Central memory CD8-positive, alpha-beta T cell (primary cell): ENCODE measurements around the gene IGSF3.
"Not testable (repeated sequence)": the region's sequence is repeated elsewhere in the genome, so short reads cannot be mapped to it uniquely, and the experiment has no call there.

ENCODE experiments used
- ATAC-seq: fragments of 150-1000 bp; cut with Tn5 transposase; replicated peaks from 2 replicates; pipeline ENCODE4 v1.10.0; 2022; ENCODE audit warnings: mild to moderate bottlenecking, moderate FRiP score, moderate number of reproducible peaks; ENCODE audit not compliant: poor library complexity, severe bottlenecking; ENCODE audit errors: extremely low read depth
- DNase-seq, 2 donors: peaks; one replicate each; pipeline ENCODE4 v3.0.0; 2021; ENCODE audit warnings: low spot score in 2 of 2
- H3K27ac Mint-ChIP-seq: one replicate; pipeline ENCODE4 v1.8.0; 2022; ENCODE audit warnings: low read depth, mild to moderate bottlenecking, moderate library complexity, mixed read lengths
- H3K27me3 Mint-ChIP-seq: one replicate; pipeline ENCODE4 v1.8.0; 2022; ENCODE audit warnings: mixed read lengths
- H3K36me3 Mint-ChIP-seq: one replicate; pipeline ENCODE4 v1.8.0; 2022; ENCODE audit warnings: mild to moderate bottlenecking, moderate library complexity, mixed read lengths; ENCODE audit not compliant: insufficient read depth
- H3K4me1 Mint-ChIP-seq: one replicate; pipeline ENCODE4 v1.8.0; 2022; ENCODE audit warnings: mixed read lengths
- H3K4me3 Mint-ChIP-seq: one replicate; pipeline ENCODE4 v1.8.0; 2022; ENCODE audit warnings: mild to moderate bottlenecking, moderate library complexity, mixed read lengths
- H3K9me3 Mint-ChIP-seq: one replicate; pipeline ENCODE4 v1.8.0; 2022; ENCODE audit warnings: mixed read lengths

IGSF3 gene

DNA sequence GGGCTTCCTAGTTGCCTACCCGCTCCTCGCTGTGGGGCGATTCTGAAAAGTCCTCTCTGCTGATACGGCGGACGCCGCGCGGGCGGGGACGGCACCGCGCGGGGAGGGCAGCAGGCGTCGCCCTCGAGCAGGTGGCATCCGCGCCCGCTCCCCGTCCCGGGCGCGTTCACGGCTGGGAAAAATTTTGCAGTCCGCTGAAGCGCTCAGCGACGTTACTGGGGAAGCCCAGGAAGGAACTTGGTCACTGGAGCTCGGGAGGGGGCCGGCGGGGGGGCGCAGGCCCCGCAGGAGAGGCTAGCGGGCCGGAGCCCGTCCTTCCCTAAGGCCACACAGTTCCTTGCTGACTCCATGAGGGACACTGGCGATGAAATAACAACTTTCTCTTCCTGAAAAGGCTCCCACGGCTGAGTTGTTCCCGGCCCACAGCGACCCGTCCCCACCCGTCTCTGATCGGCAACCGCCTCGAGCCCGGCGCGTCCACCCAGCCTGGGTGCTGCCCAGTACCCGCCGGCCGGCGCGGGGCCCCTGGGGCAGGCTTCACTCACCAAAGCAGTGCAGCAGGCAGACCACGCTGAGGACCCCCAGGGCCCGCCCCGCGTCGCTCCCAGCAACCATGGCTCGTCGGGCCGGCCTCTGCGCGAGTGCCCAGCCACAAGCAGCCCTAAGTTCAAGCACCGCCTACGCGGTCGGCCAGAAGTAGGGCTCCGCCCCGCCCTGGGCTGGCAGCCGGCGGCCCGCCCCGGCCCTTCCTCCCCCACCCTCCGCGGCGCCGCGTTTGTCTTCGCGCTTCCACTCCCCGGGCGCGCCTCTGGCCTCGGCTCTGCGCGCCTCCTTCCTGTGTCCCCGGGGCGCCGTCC, 96.9 kb downstream of the IGSF3 start, which contains the start of gene CD58:
TSS of gene CD58 (minus strand) at position 669 of the 857 bp plus-strand sequence. CDS start at position 615, 54 bp downstream.
- no peaks in the 10 kb centered on the region for H3K27me3 Mint-ChIP-seq
- DNase-seq (peak; percentile 60 to 69), ATAC-seq (peak; percentile 82)
- peak within 1 kb of the TSS; percentile 97 for H3K27ac Mint-ChIP-seq
- no peaks in the 10 kb centered on the region for H3K9me3 Mint-ChIP-seq
- peaks cover 17% of the 10 kb centered on the region for H3K36me3 Mint-ChIP-seq
- H3K4me1 Mint-ChIP-seq = peaks cover 63% of the 10 kb centered on the region
- H3K4me3 Mint-ChIP-seq = peak within 1 kb of the TSS; percentile 99

DNA sequence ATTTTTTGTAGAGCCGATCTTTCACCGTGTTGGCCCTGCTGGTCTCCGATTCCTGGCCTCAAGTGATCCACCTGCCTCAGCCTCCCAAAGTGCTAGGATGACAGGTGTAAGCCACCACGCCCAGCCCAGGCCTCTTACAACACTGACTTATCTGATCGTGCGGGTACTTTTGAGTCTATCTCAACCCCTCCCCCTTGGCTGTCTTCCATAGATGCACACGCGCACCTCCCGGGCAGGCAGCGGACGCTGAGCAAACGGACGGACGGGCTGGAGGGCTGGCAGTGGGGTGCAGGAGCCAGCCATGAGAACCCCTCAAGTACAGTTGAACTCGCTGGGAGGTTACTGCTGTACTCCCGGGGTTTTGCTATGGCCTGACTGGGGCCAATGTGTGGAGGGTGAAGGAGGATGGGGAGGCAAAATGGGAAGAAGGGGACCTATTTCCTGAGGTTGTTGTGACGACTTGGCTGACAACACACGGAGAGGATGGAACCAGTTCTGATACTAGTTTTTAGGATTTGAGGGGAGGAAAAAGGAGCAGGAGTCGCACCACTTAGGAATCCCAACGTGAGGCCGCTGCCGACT, 97.7 kb downstream of the IGSF3 start:
- Mint-ChIP-seq H3K4me1 (peaks cover 68% of the 10 kb centered on the region), H3K9me3 (no peaks in the 10 kb centered on the region), H3K36me3 (peaks cover 17% of the 10 kb centered on the region), H3K27ac (peak overlapping the region; percentile 97), H3K4me3 (peak overlapping the region; percentile 99), H3K27me3 (no peaks in the 10 kb centered on the region)
- ATAC-seq (peak; percentile 42), DNase-seq (peak; percentile 39 to 45)

DNA sequence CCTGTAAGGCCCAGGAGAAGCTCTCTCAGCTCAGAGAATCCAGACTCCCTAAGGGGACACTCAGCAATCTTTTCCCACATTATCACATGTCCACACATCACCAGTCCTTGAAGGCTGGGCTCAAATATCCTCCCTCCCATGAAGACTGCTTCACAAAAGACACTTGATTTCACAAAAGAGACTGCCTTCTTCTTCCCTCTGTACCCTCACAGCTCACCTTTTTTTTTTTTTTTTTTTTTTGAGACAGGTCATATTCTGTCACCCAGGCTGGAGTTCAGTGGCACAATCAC, 98.2 kb downstream of the IGSF3 start:
- peaks cover 1% of the 10 kb centered on the region for H3K9me3 Mint-ChIP-seq
- ATAC-seq (no peak), DNase-seq (no peak)
- peak overlapping the region; percentile 99 for H3K4me3 Mint-ChIP-seq
- peak overlapping the region; percentile 97 for H3K27ac Mint-ChIP-seq
- peaks cover 17% of the 10 kb centered on the region for H3K36me3 Mint-ChIP-seq
- peaks cover 68% of the 10 kb centered on the region for H3K4me1 Mint-ChIP-seq
- no peaks in the 10 kb centered on the region for H3K27me3 Mint-ChIP-seq

DNA sequence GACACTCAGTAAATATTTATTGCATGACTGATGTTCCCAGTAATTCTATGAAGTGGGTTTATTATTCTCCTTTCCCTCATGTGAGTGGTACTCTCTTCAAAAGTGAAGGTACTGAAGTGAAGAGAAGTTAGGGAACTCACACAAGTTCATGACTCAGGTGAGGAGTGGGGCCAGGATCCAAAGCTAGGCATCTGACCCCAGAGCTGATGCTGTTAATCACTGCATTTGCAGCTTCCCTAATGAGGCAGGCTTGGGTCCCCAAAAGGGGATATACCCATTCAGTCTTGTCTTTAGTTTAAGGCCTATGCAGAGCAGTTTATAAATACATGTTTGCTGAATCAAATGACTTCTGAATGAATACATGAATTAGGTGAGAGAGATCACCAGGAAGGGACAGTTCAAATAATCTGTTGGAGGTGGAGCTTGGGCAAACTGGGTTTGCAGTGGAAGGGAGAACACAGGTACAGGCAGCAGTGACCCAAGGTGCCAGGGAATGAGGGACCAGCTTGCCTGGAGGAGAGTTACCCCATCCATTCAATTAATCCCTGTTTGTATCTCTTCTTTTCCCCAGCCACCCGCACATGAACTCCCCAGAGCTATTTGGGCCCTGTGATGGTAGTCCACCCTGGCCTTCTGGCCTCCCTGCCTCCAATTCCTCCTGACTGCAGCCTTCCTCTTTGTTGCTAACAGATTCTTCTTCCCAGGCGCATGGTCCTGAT, 98.7 kb downstream of the IGSF3 start:
- peaks cover 5% of the 10 kb centered on the region for H3K9me3 Mint-ChIP-seq
- H3K4me3 Mint-ChIP-seq = peak overlapping the region; percentile 99
- peak overlapping the region; percentile 97 for H3K27ac Mint-ChIP-seq
- DNase-seq (no peak), ATAC-seq (no peak)
- H3K4me1 Mint-ChIP-seq = peaks cover 67% of the 10 kb centered on the region
- H3K36me3 Mint-ChIP-seq = peaks cover 17% of the 10 kb centered on the region
- H3K27me3 Mint-ChIP-seq = no peaks in the 10 kb centered on the region

DNA sequence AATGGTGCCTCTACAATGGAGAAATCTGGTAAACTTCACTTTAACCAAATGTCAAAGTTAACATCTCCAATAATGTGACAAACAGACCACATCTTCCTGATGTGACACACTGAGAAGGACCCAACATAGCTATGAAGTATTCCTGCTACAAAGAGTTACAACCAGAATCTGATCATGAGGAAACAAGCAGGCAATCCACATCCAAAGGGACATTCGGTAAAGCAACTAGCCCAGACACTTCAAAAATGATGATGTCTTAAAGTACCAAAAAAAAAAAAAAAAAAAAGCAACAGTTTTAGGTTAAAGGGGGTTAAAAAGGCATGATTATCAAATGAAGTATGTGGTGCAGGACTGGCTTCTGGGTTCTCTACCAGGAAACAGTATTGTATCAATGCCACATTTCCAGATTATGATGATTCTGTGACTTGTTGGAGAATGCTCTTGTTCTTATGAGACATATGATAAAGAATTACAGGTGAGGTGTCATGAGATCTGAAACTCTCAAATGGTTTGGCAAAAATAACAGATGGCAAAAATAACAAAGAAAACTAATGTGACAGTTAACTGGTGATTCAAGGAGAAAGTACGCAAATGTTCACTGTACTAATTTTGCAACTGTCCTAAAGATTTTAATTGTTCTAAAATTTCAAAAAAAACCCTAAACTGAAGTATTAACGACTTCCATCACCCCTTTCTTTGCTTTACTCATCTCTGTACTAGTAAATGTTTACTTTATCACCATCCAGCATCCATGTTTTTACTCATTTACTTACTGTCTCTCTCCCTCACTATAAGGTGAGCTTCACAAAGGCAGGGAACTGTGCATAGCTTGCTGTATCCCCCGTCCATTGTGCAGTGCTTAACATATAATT, 99.5 kb downstream of the IGSF3 start:
- H3K27me3 Mint-ChIP-seq = no peaks in the 10 kb centered on the region
- no peak for DNase-seq
- H3K4me1 Mint-ChIP-seq = peaks cover 66% of the 10 kb centered on the region
- peaks cover 5% of the 10 kb centered on the region for H3K9me3 Mint-ChIP-seq
- ATAC-seq = no peak
- peak overlapping the region; percentile 97 for H3K27ac Mint-ChIP-seq
- H3K36me3 Mint-ChIP-seq = peaks cover 17% of the 10 kb centered on the region
- H3K4me3 Mint-ChIP-seq = peak overlapping the region; percentile 99

DNA sequence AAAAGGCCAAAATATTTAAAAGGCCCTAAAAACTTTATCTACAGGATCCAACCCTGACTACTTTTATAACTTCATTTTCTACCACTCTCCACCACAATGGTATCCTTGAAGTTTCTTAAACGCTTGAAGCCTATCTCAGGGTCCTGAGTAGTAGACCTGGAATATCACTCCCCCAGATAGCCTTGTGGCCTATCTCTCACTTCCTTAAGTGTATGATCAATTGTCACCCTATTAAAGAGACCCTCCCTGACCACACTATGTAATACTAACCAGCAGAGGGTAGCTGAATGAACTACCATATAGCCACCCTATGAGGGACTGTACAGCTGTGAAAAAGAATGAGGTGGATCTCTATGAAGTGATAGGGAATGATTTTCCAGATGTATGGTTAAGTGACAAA, 102.3 kb downstream of the IGSF3 start:
- Mint-ChIP-seq H3K27me3 (no peaks in the 10 kb centered on the region), H3K36me3 (peaks cover 12% of the 10 kb centered on the region), H3K4me3 (no peak overlapping the region), H3K4me1 (peaks cover 82% of the 10 kb centered on the region), H3K27ac (peak overlapping the region; percentile 47), H3K9me3 (peaks cover 5% of the 10 kb centered on the region)
- DNase-seq (no peak), ATAC-seq (no peak)

DNA sequence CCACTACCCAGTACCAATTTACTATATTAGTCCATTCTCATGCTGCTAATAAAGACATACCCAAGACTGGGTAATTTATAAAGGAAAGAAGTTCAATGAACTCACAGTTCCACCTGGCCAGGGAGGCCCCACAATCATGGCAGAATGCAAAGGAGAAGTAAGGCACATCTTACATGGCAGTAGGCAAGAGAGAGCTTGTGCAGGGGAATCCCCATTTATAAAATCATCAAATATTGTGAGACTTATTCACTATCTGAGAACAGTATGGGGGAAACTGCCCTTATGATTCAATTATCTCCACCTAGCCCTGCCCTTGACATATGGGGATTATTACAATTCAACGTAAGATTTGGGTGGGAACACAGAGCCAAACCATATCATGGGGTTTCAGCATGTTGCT, 103.1 kb downstream of the IGSF3 start:
- no peak for ATAC-seq
- peaks cover 5% of the 10 kb centered on the region for H3K36me3 Mint-ChIP-seq
- peaks cover 82% of the 10 kb centered on the region for H3K4me1 Mint-ChIP-seq
- no peak overlapping the region for H3K27ac Mint-ChIP-seq
- no peaks in the 10 kb centered on the region for H3K27me3 Mint-ChIP-seq
- no peak for DNase-seq
- peaks cover 5% of the 10 kb centered on the region for H3K9me3 Mint-ChIP-seq
- H3K4me3 Mint-ChIP-seq = no peak overlapping the region

DNA sequence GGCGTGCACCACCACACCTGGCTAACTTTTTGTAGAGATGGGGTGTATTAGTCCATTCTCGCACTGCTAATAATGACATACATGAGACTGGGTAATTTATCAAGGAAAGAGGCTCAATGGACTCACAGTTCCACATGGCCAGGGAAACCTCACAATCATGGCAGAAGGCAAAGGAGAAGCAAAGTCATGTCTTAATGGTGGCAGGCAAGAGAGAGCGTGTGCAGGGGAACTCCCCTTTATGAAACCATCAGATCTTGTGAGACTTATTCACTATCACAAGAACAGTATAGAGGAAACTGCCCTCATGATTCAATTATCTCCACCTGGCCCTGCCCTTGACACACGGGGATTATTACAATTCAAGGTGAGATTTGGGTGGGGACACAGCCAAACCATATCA, 105.1 kb downstream of the IGSF3 start:
- H3K4me1 Mint-ChIP-seq = peaks cover 82% of the 10 kb centered on the region
- not testable (repeated sequence) for DNase-seq, H3K27me3 Mint-ChIP-seq, ATAC-seq, H3K9me3 Mint-ChIP-seq, H3K27ac Mint-ChIP-seq, H3K4me3 Mint-ChIP-seq, H3K36me3 Mint-ChIP-seq

DNA sequence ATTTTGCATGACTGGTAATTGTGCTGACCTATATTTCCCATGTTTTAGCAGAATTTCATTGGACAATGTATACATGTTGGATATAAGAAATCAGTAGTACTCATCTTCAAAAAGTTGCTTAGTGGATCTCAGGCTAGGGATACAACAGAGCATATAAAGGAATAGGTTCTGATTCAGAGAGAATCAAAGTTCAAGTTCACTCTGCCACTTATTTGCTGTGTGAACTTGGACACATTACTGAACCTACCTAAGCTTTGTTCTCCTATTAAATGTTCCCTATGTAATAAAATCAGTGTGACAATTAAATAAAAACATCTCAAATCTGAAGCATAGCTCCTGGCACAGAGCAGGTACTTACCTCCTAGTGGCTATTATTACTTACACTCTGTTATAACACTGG, 106.0 kb downstream of the IGSF3 start:
- Mint-ChIP-seq H3K27me3 (no peaks in the 10 kb centered on the region), H3K4me1 (peaks cover 85% of the 10 kb centered on the region), H3K27ac (peak overlapping the region; percentile 81), H3K4me3 (no peak overlapping the region), H3K36me3 (peaks cover 1% of the 10 kb centered on the region), H3K9me3 (peaks cover 5% of the 10 kb centered on the region)
- ATAC-seq = no peak
- DNase-seq = no peak

DNA sequence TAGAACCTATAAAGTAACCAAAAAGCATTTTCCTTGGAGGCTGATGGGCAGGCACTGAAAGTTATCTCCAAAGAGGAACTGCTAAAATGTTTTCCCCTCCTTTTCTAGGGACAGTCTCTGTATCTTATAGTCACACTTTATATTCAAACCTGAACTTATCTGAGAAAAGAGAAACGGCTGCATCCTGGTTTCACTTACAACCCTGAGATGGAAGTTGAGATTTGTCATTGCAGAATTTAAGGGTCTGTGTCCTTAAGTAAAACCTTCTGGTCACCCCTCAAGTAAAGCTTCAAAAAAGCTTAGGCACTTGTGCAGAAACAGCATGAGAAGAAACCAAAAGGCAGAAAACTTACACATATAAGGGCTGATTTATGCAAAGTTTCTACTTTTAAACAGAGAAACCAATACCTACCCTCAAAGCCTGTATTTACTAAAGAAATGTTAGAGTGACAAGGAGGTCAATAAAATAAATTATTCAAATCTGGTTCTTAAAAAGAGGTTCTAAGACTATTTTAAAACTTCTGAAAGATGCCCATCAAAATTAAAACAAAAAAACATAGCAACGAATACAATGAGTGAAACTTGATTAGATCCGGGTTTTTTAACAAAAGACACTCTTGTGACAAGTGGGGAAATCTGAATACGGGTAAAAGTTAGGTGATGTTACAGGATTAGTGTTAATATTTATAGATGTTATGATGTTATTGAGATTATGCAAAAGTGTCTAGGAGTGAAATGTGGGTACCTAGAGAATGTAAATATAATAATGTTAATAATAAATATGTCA, 106.6 kb downstream of the IGSF3 start:
- no peaks in the 10 kb centered on the region for H3K27me3 Mint-ChIP-seq
- no peak for ATAC-seq
- H3K4me3 Mint-ChIP-seq = peak overlapping the region; percentile 65
- peaks cover 5% of the 10 kb centered on the region for H3K9me3 Mint-ChIP-seq
- no peak for DNase-seq
- H3K27ac Mint-ChIP-seq = peak overlapping the region; percentile 81
- H3K36me3 Mint-ChIP-seq = peaks cover 3% of the 10 kb centered on the region
- peaks cover 83% of the 10 kb centered on the region for H3K4me1 Mint-ChIP-seq

DNA sequence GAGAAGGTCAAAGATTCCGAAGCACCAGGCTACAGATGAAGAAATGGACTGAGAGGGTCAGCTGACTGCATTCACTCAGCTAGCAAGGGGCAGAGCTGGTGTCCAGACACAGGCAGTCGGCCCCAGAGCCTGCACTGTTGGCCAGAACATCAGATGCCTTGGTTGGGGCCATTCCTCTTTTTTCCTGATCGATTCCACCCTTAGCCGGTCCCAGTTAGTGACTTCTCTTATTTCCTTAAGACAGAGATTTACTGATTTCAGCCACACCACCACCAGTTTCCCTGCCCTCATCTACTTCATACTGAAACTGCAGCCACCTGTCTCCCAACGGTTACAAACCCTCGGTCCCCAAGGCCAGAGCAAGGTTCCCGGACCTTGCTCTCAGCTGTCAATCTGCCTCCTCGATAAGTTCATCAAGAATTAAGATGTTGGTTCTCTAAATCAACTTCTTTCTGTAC, 108.2 kb downstream of the IGSF3 start:
- peak overlapping the region; percentile 81 for H3K27ac Mint-ChIP-seq
- H3K36me3 Mint-ChIP-seq = peaks cover 5% of the 10 kb centered on the region
- peaks cover 84% of the 10 kb centered on the region for H3K4me1 Mint-ChIP-seq
- peak overlapping the region; percentile 65 for H3K4me3 Mint-ChIP-seq
- H3K9me3 Mint-ChIP-seq = peaks cover 4% of the 10 kb centered on the region
- no peak for ATAC-seq
- no peaks in the 10 kb centered on the region for H3K27me3 Mint-ChIP-seq
- no peak for DNase-seq
